Activated B cell treated with CpG ODN at 0.5 μM for 24 hours (primary cell): ENCODE measurements around the gene COL4A6. TPM values are rescaled to one million over a fixed set of nuclear protein-coding genes. Genes with fewer than 3 reads are reported as not detected.

Source experiments
- ATAC-seq: fragments of 200-7000 bp; cut with Tn5 transposase; one replicate; pipeline ENCODE4 v1.10.0; 2021; ENCODE audit warnings: low read depth, mild to moderate bottlenecking, moderate library complexity
- CTCF ChIA-PET: fragments of 350-600 bp; sonication (Branson Sonifier 250); formaldehyde crosslinking; loops from one replicate; lab custom pipeline; 2021; ENCODE audit warnings: antibody characterized with exemption; lab: Charles Lee
- POLR2A ChIA-PET: fragments of 350-600 bp; sonication (Branson Sonifier 250); formaldehyde crosslinking; loops from one replicate; lab custom pipeline; 2021; ENCODE audit warnings: antibody characterized with exemption; lab: Charles Lee
- DNase-seq: peaks from one replicate; pipeline ENCODE4 v3.0.0; 2022
- H3K27ac Mint-ChIP-seq: one replicate; pipeline ENCODE4 v1.8.0; 2020; ENCODE audit warnings: mixed read lengths
- H3K27me3 Mint-ChIP-seq: one replicate; pipeline ENCODE4 v1.8.0; 2021; ENCODE audit warnings: mixed read lengths
- H3K36me3 Mint-ChIP-seq: one replicate; pipeline ENCODE4 v1.8.0; 2021; ENCODE audit warnings: low read depth, mixed read lengths
- H3K4me1 Mint-ChIP-seq: one replicate; pipeline ENCODE4 v1.8.0; 2021; ENCODE audit warnings: mixed read lengths
- H3K4me3 Mint-ChIP-seq: one replicate; pipeline ENCODE4 v1.8.0; 2020; ENCODE audit warnings: mild to moderate bottlenecking, mixed read lengths
- H3K9me3 Mint-ChIP-seq: one replicate; pipeline ENCODE4 v1.8.0; 2020; ENCODE audit warnings: mixed read lengths
- CTCF ChIP-seq: fragments of 200-600 bp; IDR thresholded peaks from one replicate; pipeline ENCODE4 v1.8.0; 2022; ENCODE audit warnings: antibody characterized with exemption, mild to moderate bottlenecking
- intact Hi-C: fragments of 100-400 bp; cut with micrococcal nuclease; formaldehyde crosslinking; loops from one replicate; pipeline ENCODE4 v1.15.1; 2024
- total RNA-seq: library from RNA; stranded (reverse); gene quantifications from 2 replicates; pipeline ENCODE4 v1.2.3, GENCODE V29; 2022

Gene COL4A6
- total RNA-seq, 1 donor from 2014 or later: not detected

- CTCF ChIA-PET: no interaction called here
- no peaks in the 10 kb centered on the region for H3K4me1 Mint-ChIP-seq
Observed at GRCh38 chrX:108156082-108156481, 282.1 kb downstream of the COL4A6 start.

GRCh38 chrX:108148524-108148923 is 289.7 kb downstream of the COL4A6 start:
- intact Hi-C loops: no loop called here
- Mint-ChIP-seq H3K27me3 (no peaks in the 10 kb centered on the region), H3K9me3 (no peaks in the 10 kb centered on the region), H3K4me1 (no peaks in the 10 kb centered on the region), H3K27ac (no peak overlapping the region), H3K36me3 (peaks cover 54% of the 10 kb centered on the region), H3K4me3 (no peak overlapping the region)
- TF ChIP-seq CTCF: no peak
- ATAC-seq: no peak
- DNase-seq: no peak
- ChIA-PET POLR2A (no interaction called here), CTCF (no interaction called here)

More at GRCh38 chrX:108156082-108156481, 282.1 kb downstream of the COL4A6 start:
- H3K27ac Mint-ChIP-seq: no peak overlapping the region
- H3K4me3 Mint-ChIP-seq: no peak overlapping the region
- peaks cover 28% of the 10 kb centered on the region for H3K36me3 Mint-ChIP-seq
- no peak for TF ChIP-seq CTCF
- intact Hi-C loops: no loop called here
- POLR2A ChIA-PET: no interaction called here
- no peaks in the 10 kb centered on the region for H3K9me3 Mint-ChIP-seq
- no peaks in the 10 kb centered on the region for H3K27me3 Mint-ChIP-seq
- DNase-seq: no peak
- no peak for ATAC-seq

- TF ChIP-seq CTCF: no peak
- Mint-ChIP-seq H3K9me3 (no peaks in the 10 kb centered on the region), H3K27ac (no peak overlapping the region), H3K4me1 (no peaks in the 10 kb centered on the region), H3K36me3 (peaks cover 66% of the 10 kb centered on the region), H3K27me3 (no peaks in the 10 kb centered on the region), H3K4me3 (no peak overlapping the region)
- ATAC-seq: no peak
- intact Hi-C loops: no loop called here
- CTCF ChIA-PET: no interaction called here
- DNase-seq: no peak
- POLR2A ChIA-PET: no interaction called here
Observed at GRCh38 chrX:108138814-108139702, 299.2 kb downstream of the COL4A6 start.

GRCh38 chrX:108134724-108135123 is 303.5 kb downstream of the COL4A6 start:
- Mint-ChIP-seq H3K27ac (no peak overlapping the region), H3K4me1 (no peaks in the 10 kb centered on the region), H3K27me3 (no peaks in the 10 kb centered on the region), H3K36me3 (peaks cover 70% of the 10 kb centered on the region), H3K4me3 (no peak overlapping the region), H3K9me3 (no peaks in the 10 kb centered on the region)
- CTCF ChIA-PET: no interaction called here
- DNase-seq (no peak), ATAC-seq (no peak)
- intact Hi-C loops: no loop called here
- no peak for TF ChIP-seq CTCF
- POLR2A ChIA-PET: no interaction called here

GRCh38 chrX:108132876-108133275 is 305.3 kb downstream of the COL4A6 start:
- Mint-ChIP-seq H3K9me3 (no peaks in the 10 kb centered on the region), H3K4me3 (no peak overlapping the region), H3K36me3 (peaks cover 63% of the 10 kb centered on the region), H3K27ac (no peak overlapping the region), H3K27me3 (no peaks in the 10 kb centered on the region), H3K4me1 (no peaks in the 10 kb centered on the region)
- no peak for ATAC-seq
- POLR2A ChIA-PET: no interaction called here
- intact Hi-C loops: no loop called here
- no peak for DNase-seq
- CTCF ChIA-PET: no interaction called here
- TF ChIP-seq CTCF: no peak
